HEK293 (cell line): ENCODE data around the gene PCDH1.

ENCODE experiments used
- CTCF ChIA-PET: fragments of 350-600 bp; formaldehyde crosslinking; extraction: SDS; loops from one replicate; lab custom pipeline; 2021; ENCODE audit warnings: antibody characterized with exemption; lab: Yijun Ruan, JAX
- POLR2A ChIA-PET: fragments of 300-600 bp; formaldehyde crosslinking; extraction: SDS; loops from one replicate; lab custom pipeline; 2020; ENCODE audit warnings: antibody characterized with exemption, inconsistent platforms; lab: Yijun Ruan, JAX
- H3K27ac ChIP-seq: fragments of 200-500 bp; sonication (Bioruptor generic); 2 replicates; pipeline ENCODE4 v1.5.1; 2014; ENCODE audit warnings: low read depth, low read length, control low read depth, inconsistent platforms; ENCODE audit errors: extremely low read depth
- H3K36me3 ChIP-seq, 2 experiments: fragments of 200-500 bp in 1 of 2; sonication (Bioruptor generic) in 1 of 2; 1 replicate in 1 of 2; 2 replicates in 1 of 2; pipeline ENCODE4 v1.5.1; 2014 to 2017; ENCODE audit warnings: inconsistent platforms in 2 of 2, low read length in 2 of 2; ENCODE audit not compliant: control insufficient read depth in 2 of 2, insufficient read depth in 1 of 2
- H3K4me1 ChIP-seq: fragments of 200-500 bp; sonication (Bioruptor generic); 2 replicates; pipeline ENCODE4 v1.5.1; 2014; ENCODE audit warnings: mild to moderate bottlenecking, low read length, inconsistent platforms; ENCODE audit not compliant: control insufficient read depth, insufficient read depth
- H3K4me3 ChIP-seq: 2 replicates; pipeline ENCODE4 v1.5.1; 2011; ENCODE audit warnings: low read depth, mild to moderate bottlenecking, control low read depth, low read length, moderate library complexity
- H3K9me3 ChIP-seq: fragments of 200-500 bp; sonication (Bioruptor generic); 2 replicates; pipeline ENCODE4 v1.5.1; 2014; ENCODE audit warnings: low read depth, low read length, inconsistent platforms; ENCODE audit not compliant: control insufficient read depth, insufficient read depth
- EGR2 ChIP-seq: fragments of 450-650 bp; formaldehyde crosslinking; IDR thresholded peaks from 2 replicates; pipeline ENCODE4 v1.5.1; 2016; ENCODE audit warnings: low read depth, missing biosample characterization, missing genetic modification characterization
- KLF1 ChIP-seq: fragments of 450-650 bp; formaldehyde crosslinking; IDR thresholded peaks from 2 replicates; pipeline ENCODE4 v1.5.1; 2016; ENCODE audit warnings: missing biosample characterization, missing genetic modification characterization
- ZBTB17 ChIP-seq: fragments of 450-650 bp; formaldehyde crosslinking; IDR thresholded peaks from 2 replicates; pipeline ENCODE4 v1.5.1; 2016; ENCODE audit warnings: missing biosample characterization, missing genetic modification characterization
- ZFHX2 ChIP-seq: fragments of 450-650 bp; formaldehyde crosslinking; conservative IDR thresholded peaks from 2 replicates; pipeline ENCODE4 v1.5.1; 2016; ENCODE audit warnings: missing biosample characterization, missing genetic modification characterization
- ZIC2 ChIP-seq: fragments of 450-650 bp; formaldehyde crosslinking; IDR thresholded peaks from 2 replicates; pipeline ENCODE4 v1.5.1; 2016; ENCODE audit warnings: missing biosample characterization, missing genetic modification characterization
- ZNF114 ChIP-seq: fragments of 450-650 bp; formaldehyde crosslinking; IDR thresholded peaks from 2 replicates; pipeline ENCODE4 v1.5.0; 2017; ENCODE audit warnings: missing biosample characterization, missing genetic modification characterization
- ZNF133 ChIP-seq: fragments of 450-650 bp; formaldehyde crosslinking; IDR thresholded peaks from 2 replicates; pipeline ENCODE4 v1.5.1; 2016; ENCODE audit warnings: missing biosample characterization, missing genetic modification characterization
- ZNF354C ChIP-seq: fragments of 450-650 bp; formaldehyde crosslinking; IDR thresholded peaks from 2 replicates; pipeline ENCODE4 v1.5.1; 2016; ENCODE audit warnings: missing biosample characterization, missing genetic modification characterization, low read depth, borderline replicate concordance
- ZNF366 ChIP-seq: fragments of 450-650 bp; formaldehyde crosslinking; conservative IDR thresholded peaks from 2 replicates; pipeline ENCODE4 v1.5.1; 2016; ENCODE audit warnings: missing biosample characterization, missing genetic modification characterization
- ZNF585B ChIP-seq: fragments of 450-650 bp; formaldehyde crosslinking; IDR thresholded peaks from 2 replicates; pipeline ENCODE4 v1.5.1; 2016; ENCODE audit warnings: missing biosample characterization, missing genetic modification characterization
- ZNF623 ChIP-seq: fragments of 450-650 bp; formaldehyde crosslinking; IDR thresholded peaks from 2 replicates; pipeline ENCODE4 v1.5.1; 2016; ENCODE audit warnings: missing biosample characterization, missing genetic modification characterization
- ZNF785 ChIP-seq: fragments of 450-650 bp; formaldehyde crosslinking; IDR thresholded peaks from 2 replicates; pipeline ENCODE4 v1.5.1; 2016; ENCODE audit warnings: missing biosample characterization, missing genetic modification characterization
- TF ChIP-seq, protein P1 (sequence below): fragments of 450-650 bp; formaldehyde crosslinking; IDR thresholded peaks from 2 replicates; pipeline ENCODE4 v1.5.1; 2016; ENCODE audit warnings: missing biosample characterization, missing genetic modification characterization
- TF ChIP-seq, protein P2 (sequence below): fragments of 450-650 bp; formaldehyde crosslinking; IDR thresholded peaks from 2 replicates; pipeline ENCODE4 v1.5.1; 2016; ENCODE audit warnings: missing biosample characterization, missing genetic modification characterization, low read depth

Gene PCDH1

DNA sequence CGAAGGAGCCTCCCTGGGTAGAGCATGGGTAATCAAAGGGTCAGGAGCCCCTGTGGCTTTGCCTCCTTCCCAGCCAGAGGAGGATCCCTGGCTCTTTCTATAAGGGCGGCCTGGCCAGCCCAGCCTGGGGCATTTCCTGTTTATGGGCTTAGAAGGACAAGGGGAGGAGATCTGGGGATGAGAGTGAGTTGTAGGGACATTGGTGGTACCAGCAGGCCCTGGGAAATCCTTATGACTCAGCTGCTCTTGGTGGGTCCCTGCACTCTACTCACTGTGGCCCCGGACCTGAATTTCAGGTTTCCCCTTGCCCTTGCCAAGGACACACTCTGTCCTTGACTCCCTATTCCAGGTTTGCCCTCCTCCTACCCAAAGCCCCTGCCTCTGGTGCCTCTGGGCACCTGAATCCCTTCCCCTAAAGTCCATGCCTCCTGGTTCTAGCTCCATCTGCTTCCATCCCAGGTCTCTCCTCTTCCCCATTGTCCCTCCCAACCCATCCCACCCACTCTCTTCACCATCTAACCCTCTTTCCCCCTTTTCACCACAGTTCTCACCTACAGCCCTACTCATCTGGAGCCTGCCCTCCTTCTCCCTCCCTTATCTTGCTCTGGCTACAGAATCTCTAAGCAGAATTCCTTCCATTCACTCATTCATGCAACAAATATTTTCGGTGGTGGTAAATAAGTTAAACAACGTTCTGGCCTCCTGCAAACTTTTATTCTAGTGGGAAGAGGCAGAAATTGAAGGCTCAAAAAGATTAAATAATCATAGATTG lies 34.9 kb downstream of the PCDH1 start:
- ChIA-PET CTCF (interaction anchor here (0.7 to 1.5 kb wide), 2 partner anchors 36 to 118 kb away, joined by 4 to 5 read pairs; no protein-coding TSS in a partner anchor), POLR2A (no interaction called here)
- no peak overlapping the region for H3K4me3 ChIP-seq
- peak; percentile 18; the same call in 1 of the 2 replicates for TF ChIP-seq ZFHX2
- no peak for TF ChIP-seq ZBTB17 (tag by site-specific recombination)
- TF ChIP-seq EGR2 (tag by site-specific recombination), result peak; percentile 59
- no peaks in the 10 kb centered on the region; the same call in 1 of the 2 replicates for H3K4me1 ChIP-seq
- no peaks in the 10 kb centered on the region for H3K9me3 ChIP-seq
- H3K36me3 ChIP-seq, result no peaks in the 10 kb centered on the region
- H3K27ac ChIP-seq, result no peak overlapping the region

DNA sequence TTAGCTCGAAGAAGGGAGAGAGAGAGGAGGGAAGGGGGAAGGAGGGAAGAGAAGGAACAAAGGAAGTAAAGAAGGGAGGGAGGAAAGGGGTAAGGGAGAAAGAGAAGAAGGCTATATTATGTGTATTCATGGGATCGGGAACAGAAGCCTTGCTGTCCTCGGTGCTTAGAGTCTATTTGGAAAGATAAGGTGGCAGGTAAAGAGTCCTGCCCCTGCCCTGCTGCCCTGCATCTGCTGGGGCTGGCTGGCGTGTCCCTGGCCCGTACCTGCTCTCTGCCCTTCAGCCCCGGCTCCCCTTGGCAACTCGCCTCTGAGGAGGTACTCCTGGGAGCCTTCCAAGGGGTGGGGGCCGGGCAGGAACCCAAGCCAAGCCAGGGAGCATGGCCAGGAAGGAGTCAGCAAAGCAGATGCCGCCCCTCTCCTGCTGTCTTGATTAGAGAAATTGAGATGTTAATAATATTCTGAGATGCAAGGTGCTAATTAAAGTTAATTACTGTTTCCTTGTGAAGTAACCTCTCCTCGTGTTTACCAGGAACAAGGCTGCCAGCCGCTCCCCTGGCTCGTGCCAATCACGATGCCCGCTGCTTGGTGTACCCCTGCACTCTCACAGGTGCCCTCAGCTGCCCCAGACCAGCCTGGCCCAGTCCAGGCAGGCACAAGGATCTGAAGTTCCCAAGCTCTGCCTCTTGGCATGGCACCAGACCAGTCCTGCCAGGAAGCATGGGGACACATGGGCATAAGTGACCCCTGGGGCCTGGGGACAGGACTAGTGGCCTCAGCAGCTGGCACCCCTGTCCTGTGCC lies 36.6 kb downstream of the PCDH1 start:
- Histone ChIP-seq H3K27ac (no peak overlapping the region), H3K4me3 (no peak overlapping the region), H3K4me1 (no peaks in the 10 kb centered on the region), H3K36me3 (no peaks in the 10 kb centered on the region), H3K9me3 (no peaks in the 10 kb centered on the region)
- ChIA-PET POLR2A (no interaction called here), CTCF (interaction anchor here (0.6 to 1.2 kb wide), 2 partner anchors 101 to 120 kb away, joined by 3 to 5 read pairs; no protein-coding TSS in a partner anchor)
- no peak for TF ChIP-seq ZNF354C (tag by site-specific recombination)
- TF ChIP-seq ZNF114 (tag by site-specific recombination), result no peak
- no peak for TF ChIP-seq ZNF585B (tag by site-specific recombination)
- TF ChIP-seq ZNF133 (tag by site-specific recombination), result no peak
- TF ChIP-seq ZIC2, result no peak
- no peak for TF ChIP-seq ZNF623 (tag by site-specific recombination)
- no peak for TF ChIP-seq ZNF785 (tag by site-specific recombination)
- TF ChIP-seq, protein P1, sequence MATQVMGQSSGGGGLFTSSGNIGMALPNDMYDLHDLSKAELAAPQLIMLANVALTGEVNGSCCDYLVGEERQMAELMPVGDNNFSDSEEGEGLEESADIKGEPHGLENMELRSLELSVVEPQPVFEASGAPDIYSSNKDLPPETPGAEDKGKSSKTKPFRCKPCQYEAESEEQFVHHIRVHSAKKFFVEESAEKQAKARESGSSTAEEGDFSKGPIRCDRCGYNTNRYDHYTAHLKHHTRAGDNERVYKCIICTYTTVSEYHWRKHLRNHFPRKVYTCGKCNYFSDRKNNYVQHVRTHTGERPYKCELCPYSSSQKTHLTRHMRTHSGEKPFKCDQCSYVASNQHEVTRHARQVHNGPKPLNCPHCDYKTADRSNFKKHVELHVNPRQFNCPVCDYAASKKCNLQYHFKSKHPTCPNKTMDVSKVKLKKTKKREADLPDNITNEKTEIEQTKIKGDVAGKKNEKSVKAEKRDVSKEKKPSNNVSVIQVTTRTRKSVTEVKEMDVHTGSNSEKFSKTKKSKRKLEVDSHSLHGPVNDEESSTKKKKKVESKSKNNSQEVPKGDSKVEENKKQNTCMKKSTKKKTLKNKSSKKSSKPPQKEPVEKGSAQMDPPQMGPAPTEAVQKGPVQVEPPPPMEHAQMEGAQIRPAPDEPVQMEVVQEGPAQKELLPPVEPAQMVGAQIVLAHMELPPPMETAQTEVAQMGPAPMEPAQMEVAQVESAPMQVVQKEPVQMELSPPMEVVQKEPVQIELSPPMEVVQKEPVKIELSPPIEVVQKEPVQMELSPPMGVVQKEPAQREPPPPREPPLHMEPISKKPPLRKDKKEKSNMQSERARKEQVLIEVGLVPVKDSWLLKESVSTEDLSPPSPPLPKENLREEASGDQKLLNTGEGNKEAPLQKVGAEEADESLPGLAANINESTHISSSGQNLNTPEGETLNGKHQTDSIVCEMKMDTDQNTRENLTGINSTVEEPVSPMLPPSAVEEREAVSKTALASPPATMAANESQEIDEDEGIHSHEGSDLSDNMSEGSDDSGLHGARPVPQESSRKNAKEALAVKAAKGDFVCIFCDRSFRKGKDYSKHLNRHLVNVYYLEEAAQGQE (tag by site-specific recombination), result peak; percentile 58; the same call in 1 of the 2 replicates
- no peak for TF ChIP-seq KLF1 (tag by site-specific recombination)
- peak; percentile 74 for TF ChIP-seq ZNF366

DNA sequence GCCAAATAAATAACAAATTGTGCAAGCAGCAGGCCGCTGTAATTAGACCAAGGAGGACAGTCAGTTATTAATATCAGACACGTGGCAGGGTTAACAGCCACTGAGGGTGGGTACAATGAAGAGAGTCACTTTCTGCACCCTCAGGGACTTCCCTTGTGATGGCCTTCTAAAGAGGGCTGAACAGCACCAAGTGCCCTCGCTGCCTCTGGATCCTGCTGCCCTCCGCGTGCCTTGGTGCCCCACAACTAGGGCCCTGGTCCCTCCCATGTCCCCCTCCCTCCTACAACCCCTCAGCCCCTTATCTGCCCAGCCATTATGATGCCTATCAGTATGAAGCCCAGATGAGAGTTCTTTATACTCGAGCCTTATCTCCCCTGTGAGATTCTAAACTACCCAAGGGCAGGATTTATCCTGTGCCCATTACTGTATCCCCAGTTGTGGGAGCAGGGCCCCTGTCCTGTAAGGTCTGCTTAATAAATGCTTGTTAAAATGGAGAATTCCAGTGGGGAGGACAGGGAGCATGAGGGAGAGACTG lies 37.3 kb downstream of the PCDH1 start:
- no peaks in the 10 kb centered on the region for H3K4me1 ChIP-seq
- no peaks in the 10 kb centered on the region for H3K36me3 ChIP-seq
- H3K9me3 ChIP-seq, result no peaks in the 10 kb centered on the region
- no peak overlapping the region for H3K4me3 ChIP-seq
- H3K27ac ChIP-seq, result no peak overlapping the region
- ChIA-PET CTCF (interaction anchor here (0.6 to 1.2 kb wide), 3 partner anchors 100 to 128 kb away, joined by 3 to 5 read pairs (median 3); partner anchors contain the start of gene RNF14), POLR2A (no interaction called here)
- TF ChIP-seq, protein P2, sequence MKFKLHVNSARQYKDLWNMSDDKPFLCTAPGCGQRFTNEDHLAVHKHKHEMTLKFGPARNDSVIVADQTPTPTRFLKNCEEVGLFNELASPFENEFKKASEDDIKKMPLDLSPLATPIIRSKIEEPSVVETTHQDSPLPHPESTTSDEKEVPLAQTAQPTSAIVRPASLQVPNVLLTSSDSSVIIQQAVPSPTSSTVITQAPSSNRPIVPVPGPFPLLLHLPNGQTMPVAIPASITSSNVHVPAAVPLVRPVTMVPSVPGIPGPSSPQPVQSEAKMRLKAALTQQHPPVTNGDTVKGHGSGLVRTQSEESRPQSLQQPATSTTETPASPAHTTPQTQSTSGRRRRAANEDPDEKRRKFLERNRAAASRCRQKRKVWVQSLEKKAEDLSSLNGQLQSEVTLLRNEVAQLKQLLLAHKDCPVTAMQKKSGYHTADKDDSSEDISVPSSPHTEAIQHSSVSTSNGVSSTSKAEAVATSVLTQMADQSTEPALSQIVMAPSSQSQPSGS, result no peak
